Subcutaneous adipose tissue (tissue), 4 donors: Measurements from ENCODE around the gene ACAT2. TPM values are rescaled to one million over a fixed set of nuclear protein-coding genes. Genes with fewer than 3 reads are reported as not detected.

Experiments
- CTCF ChIP-seq: fragments of 450-650 bp; IDR thresholded peaks from one replicate; pipeline ENCODE4 v1.5.1; 2016; ENCODE audit warnings: low read depth, mild to moderate bottlenecking, control low read depth, antibody characterized with exemption, moderate library complexity
- total RNA-seq, 4 donors: library from RNA; depleted of rRNA; stranded (reverse); fragments of >200 nt; gene quantifications; one replicate each; pipeline ENCODE4 v1.1.0, GENCODE V29; 2016

The ACAT2 gene
- 10 to 100 TPM in 1 of 4 donors, 1 to 10 TPM in 3; 8.6 to 15.5 (median 9.3) TPM for total RNA-seq

- TF ChIP-seq CTCF, result no peak
Measured at GRCh38 chr6:159761873-159762680, at the start of gene ACAT2. Gene ACAT2 (plus strand): TSS chr6:159762045. CDS start chr6:159762088, 43 bp downstream.

GRCh38 chr6:159713984-159714383 lies 47.9 kb upstream of the ACAT2 start:
- no peak for TF ChIP-seq CTCF

- TF ChIP-seq CTCF, result no peak
Measured at GRCh38 chr6:159714404-159714803, 47.4 kb upstream of the ACAT2 start.

- no peak for TF ChIP-seq CTCF
Measured at GRCh38 chr6:159715166-159715565, 46.7 kb upstream of the ACAT2 start.

- no peak for TF ChIP-seq CTCF
Measured at GRCh38 chr6:159715605-159716004, 46.2 kb upstream of the ACAT2 start.

- TF ChIP-seq CTCF, result no peak
Measured at GRCh38 chr6:159716247-159717096, 45.4 kb upstream of the ACAT2 start.

- no peak for TF ChIP-seq CTCF
Measured at GRCh38 chr6:159718634-159719033, 43.2 kb upstream of the ACAT2 start.
